AG09309 (cell line): ENCODE results near the gene UBE2U.

ENCODE experiments used
- DNase-seq: peaks from one replicate; pipeline ENCODE4 v3.0.0-alpha.2; 2010; ENCODE audit warnings: low read depth
- H3K4me3 ChIP-seq: 2 replicates; pipeline ENCODE4 v1.5.1; 2011; ENCODE audit warnings: mild to moderate bottlenecking, low read depth, low read length, moderate library complexity; ENCODE audit not compliant: control insufficient read depth
- TF ChIP-seq, protein P1 (sequence below): IDR thresholded peaks from 2 replicates; pipeline ENCODE4 v1.5.1; 2011; ENCODE audit warnings: mild to moderate bottlenecking, low read depth, low read length, inconsistent platforms; ENCODE audit not compliant: insufficient read depth, control insufficient read depth; ENCODE audit errors: missing control alignments

UBE2U gene

GRCh38 chr1:64295136-64295535, 91.7 kb downstream of the UBE2U start:
- H3K4me3 ChIP-seq: no peak overlapping the region
- TF ChIP-seq, protein P1, sequence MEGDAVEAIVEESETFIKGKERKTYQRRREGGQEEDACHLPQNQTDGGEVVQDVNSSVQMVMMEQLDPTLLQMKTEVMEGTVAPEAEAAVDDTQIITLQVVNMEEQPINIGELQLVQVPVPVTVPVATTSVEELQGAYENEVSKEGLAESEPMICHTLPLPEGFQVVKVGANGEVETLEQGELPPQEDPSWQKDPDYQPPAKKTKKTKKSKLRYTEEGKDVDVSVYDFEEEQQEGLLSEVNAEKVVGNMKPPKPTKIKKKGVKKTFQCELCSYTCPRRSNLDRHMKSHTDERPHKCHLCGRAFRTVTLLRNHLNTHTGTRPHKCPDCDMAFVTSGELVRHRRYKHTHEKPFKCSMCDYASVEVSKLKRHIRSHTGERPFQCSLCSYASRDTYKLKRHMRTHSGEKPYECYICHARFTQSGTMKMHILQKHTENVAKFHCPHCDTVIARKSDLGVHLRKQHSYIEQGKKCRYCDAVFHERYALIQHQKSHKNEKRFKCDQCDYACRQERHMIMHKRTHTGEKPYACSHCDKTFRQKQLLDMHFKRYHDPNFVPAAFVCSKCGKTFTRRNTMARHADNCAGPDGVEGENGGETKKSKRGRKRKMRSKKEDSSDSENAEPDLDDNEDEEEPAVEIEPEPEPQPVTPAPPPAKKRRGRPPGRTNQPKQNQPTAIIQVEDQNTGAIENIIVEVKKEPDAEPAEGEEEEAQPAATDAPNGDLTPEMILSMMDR: no peak
- no peak for DNase-seq

GRCh38 chr1:64295561-64295960, 92.1 kb downstream of the UBE2U start:
- H3K4me3 ChIP-seq: no peak overlapping the region
- TF ChIP-seq, protein P1: no peak
- peak; percentile 39 for DNase-seq

DNA sequence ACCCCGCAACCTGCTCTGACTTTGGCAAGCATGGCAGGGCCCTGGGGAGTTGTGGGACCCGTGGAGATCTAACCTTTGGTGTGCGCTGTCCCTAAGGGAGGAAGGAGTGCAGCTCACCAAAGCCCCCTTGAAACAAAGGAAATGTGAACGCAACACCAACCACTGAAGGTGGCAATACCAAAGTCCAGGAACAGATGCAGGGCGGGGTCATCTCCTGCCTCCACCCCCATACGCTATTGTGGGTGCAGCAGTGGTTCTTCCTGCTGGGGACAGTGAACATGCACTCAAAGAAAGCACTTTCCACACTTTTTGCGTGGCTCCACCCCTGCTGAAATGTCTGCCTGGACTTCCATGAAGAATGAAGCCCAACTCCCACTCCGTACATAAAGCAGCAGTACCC, 93.0 kb downstream of the UBE2U start:
- TF ChIP-seq, protein P1: no peak
- DNase-seq: no peak

DNA sequence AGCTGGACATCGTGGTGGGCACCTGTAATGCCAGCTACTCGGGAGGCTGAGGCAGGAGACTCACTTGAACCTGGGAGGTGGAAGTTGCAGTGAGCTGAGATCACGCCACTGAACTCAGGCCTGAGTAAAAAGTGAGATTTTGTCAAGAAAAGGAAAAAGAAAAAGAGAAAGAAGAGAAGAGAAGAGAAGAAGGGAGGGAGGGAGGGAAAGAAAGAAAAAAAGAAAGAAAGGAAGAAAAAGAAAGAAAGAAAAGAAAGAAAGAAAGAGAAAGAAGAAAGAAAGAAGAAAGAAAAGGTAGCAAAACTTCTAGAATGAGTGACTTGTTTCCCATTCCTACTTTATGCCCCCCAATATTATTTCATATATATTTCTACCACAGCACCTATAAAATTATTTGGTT, 98.8 kb downstream of the UBE2U start:
- TF ChIP-seq, protein P1: no peak
- H3K4me3 ChIP-seq: no peak overlapping the region
- no peak for DNase-seq

More for the DNA sequence above, 93.0 kb downstream of the UBE2U start:
- H3K4me3 ChIP-seq: no peak overlapping the region

GRCh38 chr1:64302971-64303370, 99.5 kb downstream of the UBE2U start:
- DNase-seq: no peak
- TF ChIP-seq, protein P1: no peak
- H3K4me3 ChIP-seq: no peak overlapping the region

GRCh38 chr1:64304823-64305222, 101.4 kb downstream of the UBE2U start:
- no peak overlapping the region for H3K4me3 ChIP-seq
- DNase-seq: no peak
- TF ChIP-seq, protein P1: no peak

GRCh38 chr1:64308866-64309265, 105.4 kb downstream of the UBE2U start:
- H3K4me3 ChIP-seq: no peak overlapping the region
- no peak for DNase-seq
- TF ChIP-seq, protein P1: no peak
